ENCODE data around the gene ERI3.

Gene ERI3

GRCh38 chr1:44238660-44239059, 116.4 kb downstream of the ERI3 start:
- DNase-seq (ENCODE audit: low read depth in 2 of 2), result no peak

- peak in 1 of 2 donors; percentile 33 for DNase-seq (ENCODE audit: low read depth in 2 of 2)
Measured at GRCh38 chr1:44237721-44238457, 117.2 kb downstream of the ERI3 start.

DNA sequence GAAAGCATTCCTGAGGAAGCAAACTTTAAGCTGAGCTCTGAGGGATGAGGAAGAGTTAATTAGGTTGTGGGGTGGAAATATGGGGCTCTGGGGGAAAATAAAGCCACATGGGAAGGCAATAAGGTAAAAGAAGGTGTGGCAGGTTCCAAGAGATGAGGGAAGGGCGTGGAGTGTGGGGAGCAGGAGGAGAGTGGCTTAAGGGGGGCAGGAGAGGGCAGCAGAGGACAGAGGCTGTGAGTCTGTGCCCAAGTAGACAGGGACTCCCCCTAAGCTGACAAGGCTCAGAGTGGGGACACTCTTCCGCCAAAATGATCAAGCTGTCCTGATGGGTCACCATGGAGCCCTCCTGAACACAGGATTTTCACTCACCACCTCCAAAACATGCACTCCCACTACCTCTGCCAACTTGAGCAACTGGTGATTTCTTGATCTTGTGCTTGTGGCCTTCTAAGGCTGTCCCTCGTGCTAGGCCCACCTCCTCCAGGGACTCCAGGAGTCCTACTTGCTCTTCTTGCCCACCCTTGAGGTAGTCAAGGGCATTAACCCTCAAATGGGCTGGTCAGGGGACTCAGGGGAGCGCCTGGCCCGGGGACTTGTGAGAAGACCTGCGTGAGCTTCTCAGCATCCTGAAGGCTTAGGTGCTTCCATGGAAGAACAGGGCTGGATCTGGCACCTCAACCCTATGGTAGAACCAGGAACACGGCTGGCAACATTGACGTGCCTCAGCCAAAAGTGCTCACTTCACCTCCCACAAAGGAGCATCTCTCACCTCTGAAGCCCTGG, 118.4 kb downstream of the ERI3 start:
- DNase-seq (ENCODE audit: low read depth in 2 of 2), result no peak

DNA sequence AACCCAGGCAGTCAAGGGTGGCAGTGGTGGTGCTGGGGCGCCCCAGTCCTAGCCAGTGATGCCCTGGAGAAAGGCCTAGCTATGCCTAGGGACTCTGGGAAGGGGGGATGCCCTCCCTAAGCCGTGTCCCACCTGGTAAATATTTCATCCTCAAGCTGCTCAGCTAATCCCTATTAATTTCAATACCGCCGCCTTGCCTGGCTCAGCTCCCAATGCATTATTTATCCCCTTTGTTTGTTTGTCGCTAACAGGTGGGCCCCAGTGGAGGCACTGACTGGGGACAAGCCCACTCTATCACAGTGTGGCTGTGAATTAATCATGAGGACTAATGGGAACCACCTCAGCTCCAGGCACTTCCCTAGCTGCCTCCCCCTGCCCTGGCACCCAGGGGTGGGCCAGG, 119.2 kb downstream of the ERI3 start:
- DNase-seq (ENCODE audit: low read depth in 2 of 2), result no peak

DNA sequence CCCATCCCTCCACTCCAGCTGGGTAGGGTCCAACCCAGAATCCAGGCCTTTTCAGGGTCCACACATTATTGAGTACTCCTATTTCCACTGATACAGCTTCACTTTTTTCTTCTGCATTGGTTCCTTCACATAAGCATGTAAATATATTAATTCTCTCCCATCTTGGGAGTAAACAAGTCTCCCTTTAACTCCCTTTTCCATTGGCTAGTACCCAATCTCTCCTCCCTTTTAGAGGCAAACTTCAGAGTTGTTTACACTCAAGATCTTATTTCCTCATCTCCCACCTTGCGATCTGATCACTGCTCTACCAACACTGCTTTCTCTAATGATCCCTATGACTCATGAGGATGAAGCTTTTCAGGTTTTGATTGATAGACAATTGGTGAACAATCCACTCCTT, 121.5 kb downstream of the ERI3 start:
- DNase-seq (ENCODE audit: low read depth in 2 of 2), result no peak

GRCh38 chr1:44230796-44231195, 124.3 kb downstream of the ERI3 start:
- no peak for DNase-seq (ENCODE audit: low read depth in 2 of 2)

DNA sequence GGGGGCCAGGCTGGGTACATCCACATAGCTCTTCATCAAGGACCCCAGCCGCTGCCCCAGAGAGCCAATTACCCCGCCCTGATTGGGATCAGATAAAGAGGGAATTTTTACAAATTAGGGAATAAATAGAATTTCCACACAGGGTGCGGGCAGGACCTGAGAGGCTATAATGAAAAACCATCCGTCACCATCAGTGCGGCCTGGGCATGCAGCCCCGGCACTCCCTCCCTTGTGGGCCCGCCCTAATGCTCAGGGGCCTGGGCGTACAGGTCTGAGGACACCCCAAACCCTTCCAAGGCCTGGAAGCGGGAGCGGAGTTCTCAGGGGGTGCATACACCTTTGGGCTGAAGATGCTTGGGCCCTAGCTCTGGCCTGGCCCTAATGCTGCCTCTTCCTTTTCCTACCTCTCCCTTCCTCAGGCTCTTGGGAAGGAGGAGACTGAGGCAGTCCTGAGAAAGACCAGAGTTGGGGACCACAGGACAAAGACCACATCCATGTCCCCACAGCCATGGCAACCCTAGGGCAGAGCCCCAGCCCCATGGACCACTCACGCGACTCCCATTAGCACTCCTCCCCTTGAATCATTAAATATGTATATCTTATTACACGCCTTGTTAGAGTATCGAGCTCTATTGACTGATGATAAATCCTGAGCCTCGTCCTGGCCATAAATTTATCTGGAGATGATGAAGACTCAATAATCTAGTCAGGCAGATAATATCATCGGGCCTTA, 125.5 kb downstream of the ERI3 start:
- DNase-seq (ENCODE audit: low read depth in 2 of 2), result no peak

DNA sequence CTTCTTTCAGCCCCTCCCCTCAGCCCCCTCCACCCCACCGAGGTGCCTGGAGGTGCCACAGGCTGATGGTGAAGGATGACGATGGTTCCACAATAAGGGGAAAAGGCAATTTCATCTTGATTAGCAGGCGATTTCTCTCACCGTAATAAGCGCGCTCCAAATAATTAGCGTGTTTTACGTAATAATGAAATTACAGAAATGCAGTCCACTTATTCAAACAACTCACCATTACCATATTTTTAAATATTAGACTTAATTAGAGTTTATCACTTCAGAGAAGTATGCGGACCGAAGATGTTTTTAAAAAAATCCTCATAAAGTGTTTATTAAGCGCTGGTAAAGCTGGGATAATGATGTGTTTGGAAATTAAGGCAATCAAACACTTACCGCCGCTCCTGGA, 126.8 kb downstream of the ERI3 start:
- DNase-seq (ENCODE audit: low read depth in 2 of 2), result no peak

DNA sequence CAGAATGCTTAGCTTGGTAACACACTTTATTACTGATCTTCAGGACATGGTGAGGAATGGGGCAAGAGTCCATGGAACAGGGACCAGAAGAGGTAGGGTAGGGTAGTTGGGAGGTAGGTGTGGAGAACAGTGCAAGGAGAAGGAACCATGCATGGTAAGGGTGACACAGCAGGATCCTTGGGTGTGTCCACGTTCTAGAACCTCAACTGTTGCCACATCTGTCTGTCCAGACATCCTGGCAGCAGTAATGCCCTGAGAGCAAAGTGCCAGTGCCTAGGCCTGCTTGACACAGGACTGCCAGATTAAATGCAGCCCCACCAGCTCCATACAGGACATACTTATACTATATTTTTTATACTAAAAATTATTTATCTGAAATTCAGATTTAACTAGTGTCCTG, 127.8 kb downstream of the ERI3 start:
- DNase-seq (ENCODE audit: low read depth in 2 of 2), result no peak

GRCh38 chr1:44225761-44226160, 129.3 kb downstream of the ERI3 start:
- no peak for DNase-seq (ENCODE audit: low read depth in 2 of 2)

DNA sequence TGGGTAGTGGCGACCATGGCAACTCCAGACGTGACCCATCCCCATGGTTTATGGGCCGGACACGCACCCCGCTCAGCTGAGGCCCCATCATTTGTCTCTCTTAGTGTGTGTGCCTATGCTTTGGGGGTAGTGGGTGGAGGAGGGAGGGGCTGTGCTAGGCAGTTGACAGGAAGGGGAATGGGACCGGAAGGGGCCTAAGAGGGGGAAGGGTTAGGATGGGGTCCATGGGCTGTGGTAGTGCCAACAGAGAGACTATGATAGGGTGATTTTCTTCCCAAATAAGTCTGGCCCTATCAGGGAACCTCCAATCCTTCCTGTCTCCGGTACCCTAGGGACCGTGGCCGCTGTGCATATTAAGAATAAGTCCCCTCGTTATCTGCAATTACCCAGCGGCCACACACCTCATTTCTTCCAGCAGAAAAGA, 131.9 kb downstream of the ERI3 start:
- DNase-seq (ENCODE audit: low read depth in 2 of 2), result no peak

DNA sequence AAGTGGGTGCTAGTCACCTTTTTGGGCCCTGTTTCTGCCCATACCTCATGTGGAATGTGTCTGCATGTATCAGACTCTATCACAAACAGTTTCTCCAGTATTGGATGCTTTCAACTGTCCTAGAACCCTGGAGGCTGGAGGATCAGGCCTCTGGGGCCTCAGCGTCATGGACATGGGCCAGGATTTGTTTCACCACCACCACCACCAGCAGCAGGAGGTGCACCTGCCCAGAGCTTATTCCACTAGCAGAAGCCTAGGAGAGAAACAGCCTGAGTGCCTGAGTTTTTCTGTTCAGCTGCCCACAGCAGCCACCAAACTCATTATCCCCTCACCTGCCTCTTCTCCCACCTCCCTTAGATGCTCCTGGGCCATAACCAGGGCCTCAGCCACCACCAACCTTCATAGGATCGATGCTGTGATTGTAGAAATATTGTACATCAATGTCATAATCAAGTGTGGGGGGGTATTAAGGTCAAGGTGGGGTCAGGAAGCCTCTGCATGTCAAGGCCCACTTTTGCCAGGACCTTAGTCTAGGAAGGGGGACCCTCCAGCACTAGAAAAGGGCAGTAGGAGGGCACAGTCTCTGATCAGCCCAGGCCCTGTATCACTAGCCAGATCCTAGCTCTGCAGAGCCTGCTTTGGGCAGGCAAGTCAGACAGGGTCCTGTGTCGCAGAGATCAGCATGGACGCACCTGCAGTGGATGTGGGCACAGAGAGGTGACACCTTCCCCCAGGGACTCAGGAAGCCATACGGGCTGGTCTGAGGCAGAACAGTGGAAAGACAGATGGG, 132.5 kb downstream of the ERI3 start:
- DNase-seq (ENCODE audit: low read depth in 2 of 2), result no peak

- DNase-seq (ENCODE audit: low read depth in 2 of 2), result no peak
Measured at GRCh38 chr1:44221769-44222168, 133.3 kb downstream of the ERI3 start.

- DNase-seq (ENCODE audit: low read depth in 2 of 2), result no peak
Measured at GRCh38 chr1:44220755-44221154, 134.3 kb downstream of the ERI3 start.

GRCh38 chr1:44220001-44220751, 134.9 kb downstream of the ERI3 start:
- DNase-seq (ENCODE audit: low read depth in 2 of 2), result no peak

DNA sequence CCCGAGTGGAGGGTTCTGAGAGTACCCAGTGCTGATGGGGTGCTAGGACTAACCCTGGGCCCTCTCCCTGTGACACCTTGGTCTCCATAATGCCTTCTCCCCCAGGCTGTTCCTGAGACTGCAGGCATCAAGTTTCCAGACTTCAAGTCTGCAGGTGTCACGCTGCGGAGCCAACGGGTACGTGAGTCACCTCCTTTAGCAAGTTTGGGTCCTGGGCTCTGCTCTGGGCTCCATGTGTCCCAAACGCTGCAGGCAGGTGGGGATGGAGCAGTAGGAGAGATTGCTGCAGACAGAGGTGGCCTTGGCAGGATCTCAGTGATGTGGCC, 135.8 kb downstream of the ERI3 start:
- DNase-seq (ENCODE audit: low read depth in 2 of 2), result no peak

GRCh38 chr1:44218503-44219300, 136.4 kb downstream of the ERI3 start:
- no peak for DNase-seq (ENCODE audit: low read depth in 2 of 2)

DNA sequence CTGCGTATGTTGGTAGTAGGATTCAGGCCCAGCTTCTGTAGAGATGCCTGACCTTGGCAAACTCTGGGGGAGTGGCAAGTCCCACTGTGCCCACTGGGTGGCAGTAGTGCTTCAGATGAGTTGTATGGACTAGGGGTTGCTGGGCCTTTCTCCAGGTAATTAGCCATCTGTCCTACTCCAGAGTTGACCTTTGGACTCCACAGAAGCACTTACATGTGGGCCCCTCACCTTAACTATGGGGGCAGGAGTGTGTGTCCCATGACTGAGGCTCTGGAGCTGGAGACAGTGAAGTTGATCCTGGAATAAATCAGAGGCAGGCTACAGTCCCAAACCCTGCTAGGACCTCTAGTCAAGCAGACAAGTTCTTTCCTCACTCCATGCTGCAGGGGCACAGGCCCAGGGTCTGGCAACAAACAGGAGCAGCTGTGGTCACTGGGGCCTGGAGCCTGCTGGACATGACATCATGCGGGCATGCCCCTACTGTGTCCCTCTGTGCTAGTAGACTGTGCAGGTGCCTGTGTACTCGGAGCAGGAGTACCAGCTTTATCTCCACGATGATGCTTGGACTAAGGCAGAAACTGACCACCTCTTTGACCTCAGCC, 137.1 kb downstream of the ERI3 start:
- DNase-seq (ENCODE audit: low read depth in 2 of 2), result peak; percentile 55 to 75

- peak; percentile 76 to 78 for DNase-seq (ENCODE audit: low read depth in 2 of 2)
Measured at GRCh38 chr1:44213222-44214112, 141.6 kb downstream of the ERI3 start, which contains the start of gene DMAP1. Gene DMAP1, plus strand, starts transcription at chr1:44213471. Its CDS starts 283 bp downstream, at chr1:44213754.

Measured in stimulated activated CD4-positive, alpha-beta T cell treated with anti-CD3 and anti-CD28 coated beads, Interleukin-15, amount 100 ng/mL, for 48 hours (primary cell).